GM12872 (cell line): ENCODE results near the gene TEX26.

ENCODE experiments used
- CTCF ChIP-seq: IDR thresholded peaks from 3 replicates; pipeline ENCODE4 v1.5.1; 2011; ENCODE audit warnings: low read depth, mild to moderate bottlenecking, low read length, moderate library complexity; ENCODE audit not compliant: insufficient read depth

TEX26 gene

DNA sequence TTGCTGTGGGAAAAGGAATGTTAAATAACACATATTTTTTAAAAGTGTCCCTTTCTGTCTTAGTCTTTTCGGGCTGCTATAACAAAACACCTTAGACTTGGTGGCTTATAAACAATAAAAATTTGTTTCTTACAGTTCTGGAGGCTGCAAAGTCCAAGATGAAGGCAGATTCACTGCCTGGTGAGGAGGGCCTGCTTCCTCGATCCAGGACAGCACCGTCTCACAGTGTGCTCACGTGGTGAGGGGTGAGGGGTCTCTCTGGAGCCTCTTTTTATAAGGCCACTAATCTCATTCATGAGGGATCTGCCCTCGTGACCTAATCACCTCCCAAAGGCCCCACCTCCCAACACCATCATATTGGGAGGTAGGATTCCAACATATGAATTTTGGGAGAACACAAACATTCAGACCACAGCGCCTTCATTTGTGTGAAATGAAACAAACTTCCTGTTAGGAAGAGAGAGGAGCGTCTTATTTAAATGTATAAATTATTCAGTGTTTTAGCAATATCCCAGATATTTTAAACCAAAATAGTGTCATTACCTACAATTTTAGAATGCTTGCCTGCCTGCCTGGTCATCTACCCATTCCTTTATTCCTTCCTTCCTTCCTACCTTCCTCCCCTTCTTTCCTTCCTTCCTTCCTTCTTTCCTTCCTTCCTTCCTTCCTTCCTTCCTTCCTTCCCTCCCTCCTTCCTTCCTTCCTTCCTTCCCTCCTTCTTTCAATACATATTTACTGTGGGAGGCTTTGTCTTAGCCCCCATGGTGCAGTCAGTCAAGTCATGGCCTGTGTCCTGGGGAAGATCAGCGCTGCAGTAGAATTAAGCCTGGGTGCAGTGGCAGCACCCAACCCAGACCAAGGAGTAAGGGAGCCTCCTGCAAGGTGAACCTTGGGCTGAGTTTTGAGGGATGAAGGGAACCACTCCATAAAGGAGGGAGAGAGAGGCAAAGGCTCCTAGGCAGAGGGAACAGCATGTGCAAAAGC, 84.2 kb downstream of the TEX26 start:
- no peak for TF ChIP-seq CTCF

DNA sequence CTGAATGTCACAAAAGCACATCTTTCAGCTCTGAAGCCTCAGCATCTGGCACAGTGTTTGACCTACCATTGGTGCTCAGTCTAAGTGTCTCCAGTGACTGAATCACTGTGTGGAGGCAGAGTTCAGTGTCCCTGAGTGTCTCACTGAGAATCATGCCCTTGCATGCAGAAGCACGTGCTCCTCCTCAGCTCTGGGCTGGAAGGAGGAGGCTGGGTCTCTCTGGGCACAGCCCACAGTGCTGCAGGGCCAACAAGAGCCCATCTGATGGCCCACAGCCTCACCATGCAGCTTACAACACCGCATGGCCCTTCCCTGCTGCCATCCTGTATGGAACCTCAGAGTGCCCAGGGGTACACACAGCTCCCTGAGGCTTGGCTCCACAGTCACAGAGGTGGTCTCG, 86.1 kb downstream of the TEX26 start:
- TF ChIP-seq CTCF = no peak

DNA sequence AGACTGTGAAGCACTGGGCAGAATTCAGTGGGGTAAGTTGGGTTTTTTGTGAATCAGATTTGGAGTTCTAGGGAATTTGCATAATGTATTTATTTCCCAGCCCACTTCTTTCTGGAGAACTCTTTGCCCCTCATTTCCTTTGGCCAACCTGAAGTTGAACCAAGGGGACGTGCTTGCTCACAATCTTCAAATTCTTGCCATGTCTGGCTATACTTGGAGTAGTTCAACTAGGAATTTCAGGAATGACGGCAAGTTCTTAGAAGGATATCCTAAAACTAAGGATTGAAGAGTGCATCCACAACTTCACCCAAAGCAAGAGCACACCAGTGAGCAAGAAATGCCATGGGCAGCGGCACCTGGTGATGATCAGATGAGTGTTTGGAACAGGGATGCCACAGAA, 88.5 kb downstream of the TEX26 start:
- no peak for TF ChIP-seq CTCF

- no peak for TF ChIP-seq CTCF
These were observed 89.9 kb downstream of the TEX26 start for GRCh38 chr13:31022288-31022895.

DNA sequence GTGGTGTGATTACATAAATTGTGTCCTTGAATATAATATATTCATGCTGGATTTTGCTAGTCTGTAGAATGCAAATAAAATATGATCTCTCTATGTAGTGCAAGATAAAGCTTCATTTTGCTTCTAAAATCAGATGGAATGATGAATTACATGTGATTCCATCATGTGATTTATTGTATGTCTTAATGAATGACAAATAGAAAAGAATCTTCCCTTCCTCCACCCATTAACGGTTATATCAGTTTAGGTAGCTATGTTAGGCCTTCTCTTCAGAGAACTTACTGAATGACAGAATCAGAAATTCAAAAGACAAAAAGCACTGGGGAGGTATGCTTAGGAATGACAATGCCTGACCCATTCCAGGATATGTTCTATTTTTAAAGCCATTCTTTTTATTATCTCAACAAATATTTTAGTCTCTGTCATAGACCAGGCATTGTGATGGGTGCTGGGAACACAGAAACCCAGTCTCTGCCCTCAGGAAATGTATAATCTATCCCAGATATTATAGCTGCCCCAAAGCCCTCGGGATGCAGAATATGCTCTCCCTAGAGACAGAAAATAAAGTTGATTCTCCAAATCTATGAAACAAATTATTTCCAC, 90.6 kb downstream of the TEX26 start:
- TF ChIP-seq CTCF = no peak
